ENCODE measurements around the gene CEP295NL. TPM values are rescaled to one million over a fixed set of nuclear protein-coding genes. Genes with fewer than 3 reads are reported as not detected.
"Not testable (repeated sequence)": the region's sequence is repeated elsewhere in the genome, so short reads cannot be mapped to it uniquely, and the experiment has no call there.

Gene CEP295NL
- total RNA-seq, 1 experiment from 2014 or later, result 0.66 TPM

GRCh38 chr17:78912082-78912481, 9.1 kb upstream of the CEP295NL start:
- no CpG with 5 or more reads among the region's 8 CpGs for WGBS (ENCODE audit: extremely low coverage, insufficient read length, low lambda C conversion rate)
- peaks cover 3% of the 10 kb centered on the region for H4K20me1 ChIP-seq (ENCODE audit: control insufficient read depth, insufficient read depth, insufficient read length)
- H3K9me3 Mint-ChIP-seq, result no peaks in the 10 kb centered on the region

DNA sequence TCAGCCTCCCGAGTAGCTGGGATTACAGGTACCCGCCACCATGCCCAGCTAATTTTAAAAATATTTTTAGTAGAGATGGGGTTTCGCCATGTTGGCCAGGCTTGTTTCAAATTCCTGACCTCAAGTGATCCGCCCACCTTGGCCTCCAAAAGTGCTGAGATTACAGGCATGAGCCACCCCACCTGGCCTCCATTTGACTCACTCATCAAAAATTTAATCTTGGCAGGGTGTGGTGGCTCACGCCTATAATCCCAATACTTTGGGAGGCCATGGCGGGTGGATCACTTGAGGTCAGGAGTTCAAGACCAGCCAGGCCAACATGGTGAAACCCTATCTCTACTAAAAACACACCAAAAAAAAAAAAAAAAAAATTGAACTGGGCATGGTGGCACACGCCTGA, 8.5 kb upstream of the CEP295NL start:
- peaks cover 13 to 18% of the 10 kb centered on the region in 2 experiments for H3K4me1 Mint-ChIP-seq
- H3K27me3 Mint-ChIP-seq (ENCODE audit: low read depth); H3K9me3 Mint-ChIP-seq; H2BK12ac ChIP-seq (ENCODE audit: insufficient read length, low read depth, low read length); H3K23me2 ChIP-seq (ENCODE audit: insufficient read length, low read depth, low read length, poor library complexity, severe bottlenecking); H3K79me2 ChIP-seq (ENCODE audit: insufficient read depth, low read length); H3K4me1 ChIP-seq (ENCODE audit: insufficient read depth, low read length); H3K4me2 ChIP-seq (ENCODE audit: insufficient read depth, insufficient read length, low read length); H3K14ac ChIP-seq (ENCODE audit: insufficient read depth, low read length); H2BK20ac ChIP-seq (ENCODE audit: low read depth, low read length, poor library complexity, severe bottlenecking); H2AK5ac ChIP-seq (ENCODE audit: insufficient read length, low read length); H3K79me1 ChIP-seq (ENCODE audit: insufficient read depth, low read depth, low read length, poor library complexity, severe bottlenecking); H3K9me3 ChIP-seq (ENCODE audit: control insufficient read depth, low read depth, low read length); H2AFZ ChIP-seq (ENCODE audit: low read length); H3K23ac ChIP-seq (ENCODE audit: insufficient read length, low read depth, low read length); H3K27ac Mint-ChIP-seq; H3K27me3 ChIP-seq (ENCODE audit: insufficient read depth, low read length); H3K27ac ChIP-seq (ENCODE audit: insufficient read length, low read depth, low read length); H4K8ac ChIP-seq (replicated peaks; ENCODE audit: insufficient read length, low read depth, low read length); H3K56ac ChIP-seq (ENCODE audit: insufficient read length, low read depth, low read length); H3K4ac ChIP-seq (ENCODE audit: low read depth, low read length); H2BK120ac ChIP-seq (ENCODE audit: low read depth, low read length, poor library complexity, severe bottlenecking); H3K18ac ChIP-seq (ENCODE audit: insufficient read length, low read depth, low read length); DNase-seq; H4K5ac ChIP-seq (ENCODE audit: insufficient read length, low read depth, low read length); H4K20me1 ChIP-seq (ENCODE audit: control insufficient read depth, insufficient read depth, insufficient read length); H3K9ac ChIP-seq (ENCODE audit: extremely low read depth, insufficient read length, low read length); H4K91ac ChIP-seq (ENCODE audit: insufficient read length, low read depth, low read length); H2BK15ac ChIP-seq (ENCODE audit: low read depth, low read length); H3K4me3 Mint-ChIP-seq; H2BK5ac ChIP-seq (ENCODE audit: insufficient read length, low read length); H3T11ph ChIP-seq (ENCODE audit: low read length); H3K36me3 Mint-ChIP-seq (ENCODE audit: insufficient read depth in 1 of 3, low read depth in 3 of 3): not testable (repeated sequence)
- no CpG with 5 or more reads among the region's 7 CpGs for WGBS (ENCODE audit: extremely low coverage, insufficient read length, low lambda C conversion rate)

More at GRCh38 chr17:78912082-78912481, 9.1 kb upstream of the CEP295NL start:
- Histone ChIP-seq H2AFZ (ENCODE audit: low read length) (no peak overlapping the region), H3K9me3 (ENCODE audit: control insufficient read depth, low read depth, low read length) (no peaks in the 10 kb centered on the region), H3K4me1 (ENCODE audit: insufficient read depth, low read length) (peaks cover 4% of the 10 kb centered on the region; the same call in 1 of the 2 replicates), H2BK15ac (ENCODE audit: low read depth, low read length) (no peak overlapping the region), H4K5ac (ENCODE audit: insufficient read length, low read depth, low read length) (no peak overlapping the region), H3K79me2 (ENCODE audit: insufficient read depth, low read length) (0 out of 2 replicates have a peak, but pooled peaks cover 2% of the 10 kb centered on the region), H3K4ac (ENCODE audit: low read depth, low read length) (no peak overlapping the region), H3K56ac (ENCODE audit: insufficient read length, low read depth, low read length) (no peak overlapping the region), H2BK5ac (ENCODE audit: insufficient read length, low read length) (no peak overlapping the region), H3K23me2 (ENCODE audit: insufficient read length, low read depth, low read length, poor library complexity, severe bottlenecking) (no peaks in the 10 kb centered on the region), H3K27ac (ENCODE audit: insufficient read length, low read depth, low read length) (no peak overlapping the region), H2AK5ac (ENCODE audit: insufficient read length, low read length) (no peak overlapping the region), H3K9ac (ENCODE audit: extremely low read depth, insufficient read length, low read length) (no peak overlapping the region), H3T11ph (ENCODE audit: low read length) (no peak overlapping the region), H2BK12ac (ENCODE audit: insufficient read length, low read depth, low read length) (no peak overlapping the region), H4K8ac (replicated peaks; ENCODE audit: insufficient read length, low read depth, low read length) (no peak overlapping the region), H3K14ac (ENCODE audit: insufficient read depth, low read length) (no peak overlapping the region), H3K23ac (ENCODE audit: insufficient read length, low read depth, low read length) (no peak overlapping the region), H2BK120ac (ENCODE audit: low read depth, low read length, poor library complexity, severe bottlenecking) (no peak overlapping the region), H3K27me3 (ENCODE audit: insufficient read depth, low read length) (no peaks in the 10 kb centered on the region), H3K79me1 (ENCODE audit: insufficient read depth, low read depth, low read length, poor library complexity, severe bottlenecking) (no peaks in the 10 kb centered on the region), H3K18ac (ENCODE audit: insufficient read length, low read depth, low read length) (no peak overlapping the region), H3K4me2 (ENCODE audit: insufficient read depth, insufficient read length, low read length) (no peak overlapping the region), H2BK20ac (ENCODE audit: low read depth, low read length, poor library complexity, severe bottlenecking) (no peak overlapping the region), H4K91ac (ENCODE audit: insufficient read length, low read depth, low read length) (no peak overlapping the region)
- H3K36me3 Mint-ChIP-seq (ENCODE audit: insufficient read depth in 1 of 3, low read depth in 3 of 3), result peaks cover 0 to 5% (median 2%) of the 10 kb centered on the region in 3 experiments; a peak in 4 of 7 replicates
- no peaks in the 10 kb centered on the region for H3K27me3 Mint-ChIP-seq (ENCODE audit: low read depth)
- TF ChIP-seq, protein P1, sequence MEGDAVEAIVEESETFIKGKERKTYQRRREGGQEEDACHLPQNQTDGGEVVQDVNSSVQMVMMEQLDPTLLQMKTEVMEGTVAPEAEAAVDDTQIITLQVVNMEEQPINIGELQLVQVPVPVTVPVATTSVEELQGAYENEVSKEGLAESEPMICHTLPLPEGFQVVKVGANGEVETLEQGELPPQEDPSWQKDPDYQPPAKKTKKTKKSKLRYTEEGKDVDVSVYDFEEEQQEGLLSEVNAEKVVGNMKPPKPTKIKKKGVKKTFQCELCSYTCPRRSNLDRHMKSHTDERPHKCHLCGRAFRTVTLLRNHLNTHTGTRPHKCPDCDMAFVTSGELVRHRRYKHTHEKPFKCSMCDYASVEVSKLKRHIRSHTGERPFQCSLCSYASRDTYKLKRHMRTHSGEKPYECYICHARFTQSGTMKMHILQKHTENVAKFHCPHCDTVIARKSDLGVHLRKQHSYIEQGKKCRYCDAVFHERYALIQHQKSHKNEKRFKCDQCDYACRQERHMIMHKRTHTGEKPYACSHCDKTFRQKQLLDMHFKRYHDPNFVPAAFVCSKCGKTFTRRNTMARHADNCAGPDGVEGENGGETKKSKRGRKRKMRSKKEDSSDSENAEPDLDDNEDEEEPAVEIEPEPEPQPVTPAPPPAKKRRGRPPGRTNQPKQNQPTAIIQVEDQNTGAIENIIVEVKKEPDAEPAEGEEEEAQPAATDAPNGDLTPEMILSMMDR (conservative IDR thresholded peaks at IDR 0.05), result no peak
- peaks cover 15 to 20% of the 10 kb centered on the region in 2 experiments for H3K4me1 Mint-ChIP-seq
- no peak overlapping the region for H3K27ac Mint-ChIP-seq
- no peak overlapping the region for H3K4me3 Mint-ChIP-seq
- no peak for DNase-seq

Data from H9 (cell line).